RWPE1 (cell line): ENCODE data around the gene EDDM3A.
"Not testable (repeated sequence)": the region's sequence is repeated elsewhere in the genome, so short reads cannot be mapped to it uniquely, and the experiment has no call there.

ENCODE experiments used
- CTCF ChIA-PET: fragments of 350-600 bp; sonication (Branson Sonifier 250); formaldehyde crosslinking; extraction: SDS; loops from one replicate; lab custom pipeline; 2021; lab: Yijun Ruan, JAX
- POLR2A ChIA-PET: fragments of 400-600 bp; formaldehyde crosslinking; extraction: SDS; loops from one replicate; lab custom pipeline; 2020; ENCODE audit warnings: antibody characterized with exemption; ENCODE audit not compliant: low non-redundant PET; lab: Yijun Ruan, JAX
- DNase-seq: peaks from one replicate; pipeline ENCODE4 v3.0.0; 2012; ENCODE audit warnings: low spot score
- H3K27ac ChIP-seq: fragments of 450-650 bp; 2 replicates; pipeline ENCODE4 v1.5.1; 2017
- TF ChIP-seq, protein P1 (sequence below): fragments of 450-650 bp; conservative IDR thresholded peaks from 2 replicates; pipeline ENCODE4 v1.5.1; 2017; ENCODE audit warnings: low read depth, mild to moderate bottlenecking

EDDM3A gene

DNA sequence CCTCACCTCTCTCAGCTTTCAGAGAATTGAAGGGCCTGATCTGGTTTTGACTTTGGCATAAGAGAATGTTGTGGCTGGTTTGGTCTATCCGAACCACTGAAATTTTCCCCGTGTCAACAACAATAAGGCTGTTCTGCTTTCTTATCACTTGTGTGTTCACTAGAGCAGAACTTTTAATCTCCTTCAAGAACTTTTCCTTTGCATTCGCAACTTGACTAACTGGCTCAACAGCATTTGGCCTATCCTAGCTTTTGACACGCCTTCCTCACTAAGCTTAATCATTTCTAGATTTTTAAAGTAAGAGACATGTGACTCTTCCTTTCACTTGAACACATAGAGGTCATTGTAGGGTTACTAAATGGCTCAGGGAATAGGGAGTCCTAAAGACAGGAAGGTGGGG lies 25.9 kb upstream of the EDDM3A start:
- ChIA-PET CTCF (no interaction called here), POLR2A (no interaction called here)
- TF ChIP-seq, protein P1, sequence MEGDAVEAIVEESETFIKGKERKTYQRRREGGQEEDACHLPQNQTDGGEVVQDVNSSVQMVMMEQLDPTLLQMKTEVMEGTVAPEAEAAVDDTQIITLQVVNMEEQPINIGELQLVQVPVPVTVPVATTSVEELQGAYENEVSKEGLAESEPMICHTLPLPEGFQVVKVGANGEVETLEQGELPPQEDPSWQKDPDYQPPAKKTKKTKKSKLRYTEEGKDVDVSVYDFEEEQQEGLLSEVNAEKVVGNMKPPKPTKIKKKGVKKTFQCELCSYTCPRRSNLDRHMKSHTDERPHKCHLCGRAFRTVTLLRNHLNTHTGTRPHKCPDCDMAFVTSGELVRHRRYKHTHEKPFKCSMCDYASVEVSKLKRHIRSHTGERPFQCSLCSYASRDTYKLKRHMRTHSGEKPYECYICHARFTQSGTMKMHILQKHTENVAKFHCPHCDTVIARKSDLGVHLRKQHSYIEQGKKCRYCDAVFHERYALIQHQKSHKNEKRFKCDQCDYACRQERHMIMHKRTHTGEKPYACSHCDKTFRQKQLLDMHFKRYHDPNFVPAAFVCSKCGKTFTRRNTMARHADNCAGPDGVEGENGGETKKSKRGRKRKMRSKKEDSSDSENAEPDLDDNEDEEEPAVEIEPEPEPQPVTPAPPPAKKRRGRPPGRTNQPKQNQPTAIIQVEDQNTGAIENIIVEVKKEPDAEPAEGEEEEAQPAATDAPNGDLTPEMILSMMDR = no peak
- DNase-seq = no peak
- H3K27ac ChIP-seq = no peak overlapping the region

DNA sequence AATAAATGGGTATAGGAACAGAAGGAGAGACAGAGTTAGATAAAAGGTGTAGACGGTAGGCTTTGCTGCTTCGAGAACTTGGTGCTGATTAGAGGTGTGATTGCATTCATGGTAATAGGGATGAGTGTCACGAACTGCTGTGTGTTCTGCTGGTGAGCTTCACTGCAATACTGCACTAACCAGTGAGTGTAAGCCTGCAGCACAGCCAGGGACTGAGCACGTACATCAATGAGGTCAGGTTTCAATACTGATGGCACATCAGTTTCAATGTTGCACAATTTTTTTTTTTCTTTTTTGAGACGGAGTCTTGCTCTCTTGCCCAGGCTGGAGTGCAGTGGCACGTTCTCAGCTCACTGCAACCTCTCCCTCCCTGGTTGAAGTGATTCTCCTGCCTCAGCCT lies 24.9 kb upstream of the EDDM3A start:
- H3K27ac ChIP-seq = no peak overlapping the region
- POLR2A ChIA-PET = no interaction called here
- CTCF ChIA-PET = no interaction called here
- no peak for DNase-seq
- TF ChIP-seq, protein P1 = no peak

DNA sequence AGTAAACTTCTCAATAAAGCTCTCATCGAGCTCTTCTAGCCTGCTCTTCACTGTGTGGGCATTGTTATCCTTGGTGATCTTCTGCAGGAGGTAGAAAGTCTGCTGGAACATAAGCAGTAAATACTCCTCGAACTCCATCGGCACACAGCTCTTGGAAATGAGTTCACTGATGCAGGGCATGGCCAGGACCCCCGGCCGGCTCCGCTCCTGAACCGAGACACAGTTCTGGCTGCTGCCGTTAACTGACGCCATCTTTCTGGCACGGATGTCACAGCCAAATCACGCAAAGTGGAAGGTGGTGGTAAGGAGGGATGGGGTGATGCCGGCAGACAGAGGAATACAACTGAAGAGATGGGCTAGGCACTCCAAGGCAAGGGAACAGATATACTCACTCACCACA lies 23.7 kb upstream of the EDDM3A start:
- DNase-seq = no peak
- ChIA-PET POLR2A (no interaction called here), CTCF (no interaction called here)
- no peak overlapping the region for H3K27ac ChIP-seq
- TF ChIP-seq, protein P1 = no peak

DNA sequence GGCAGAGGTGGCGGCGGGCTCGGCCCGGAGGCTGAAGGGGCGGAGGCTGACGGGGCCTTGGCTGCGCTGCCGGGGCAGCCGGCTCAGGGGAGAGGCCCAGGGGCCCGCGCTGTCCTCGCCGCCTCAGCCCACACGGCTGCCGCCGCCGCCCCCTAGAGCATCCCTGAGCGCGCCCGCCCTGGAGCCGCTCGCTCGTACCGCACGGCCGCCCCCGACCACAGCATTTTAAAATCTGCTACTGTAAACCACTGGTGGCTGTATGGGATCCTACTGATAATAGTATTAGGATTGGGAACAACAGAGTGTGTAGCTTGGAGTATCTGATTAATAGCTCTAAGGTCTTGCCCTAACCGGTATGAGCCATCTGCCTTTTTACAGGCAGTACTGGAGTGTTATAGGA lies 22.2 kb upstream of the EDDM3A start:
- no peak overlapping the region for H3K27ac ChIP-seq
- no peak for DNase-seq
- POLR2A ChIA-PET = no interaction called here
- CTCF ChIA-PET = no interaction called here
- TF ChIP-seq, protein P1 = no peak

DNA sequence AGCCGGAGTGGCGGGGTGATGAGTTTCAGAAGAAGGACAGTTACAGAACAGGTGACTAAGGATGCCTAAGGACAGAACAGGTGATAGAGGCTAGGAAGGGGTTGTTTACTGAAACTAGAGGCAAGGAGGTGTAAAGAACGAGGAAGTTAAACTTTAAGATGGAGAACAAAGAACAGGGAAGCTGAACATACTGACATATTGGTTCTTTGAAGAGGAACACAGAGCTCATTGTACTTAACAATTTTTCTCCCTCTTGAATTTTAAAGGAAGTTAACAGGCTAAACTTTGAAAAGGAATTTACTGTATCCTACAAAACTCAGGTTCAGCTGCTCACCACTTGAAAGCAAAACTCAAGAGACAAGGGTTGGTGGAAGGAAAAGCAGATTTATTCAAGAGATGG lies 19.6 kb upstream of the EDDM3A start:
- CTCF ChIA-PET, H3K27ac ChIP-seq, DNase-seq, POLR2A ChIA-PET: not testable (repeated sequence)

DNA sequence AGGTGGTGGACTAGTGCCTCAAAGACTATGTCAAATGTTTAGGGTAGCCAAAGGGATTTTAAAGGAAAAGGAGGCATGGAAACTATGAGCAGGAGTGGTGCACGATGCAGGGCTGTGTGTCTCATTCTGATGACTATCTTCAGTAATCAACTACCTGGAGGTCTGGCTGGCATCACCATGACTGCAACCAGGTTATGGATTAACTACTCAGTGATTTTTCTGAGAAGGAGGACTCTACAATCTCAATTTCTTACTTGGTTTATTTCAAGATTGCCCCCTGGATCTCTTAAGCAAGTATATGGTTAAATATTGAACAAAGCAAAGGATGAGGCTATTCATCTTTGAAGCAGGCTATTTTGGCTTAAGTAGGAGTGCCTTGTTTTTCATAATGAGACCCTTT lies 19.2 kb upstream of the EDDM3A start:
- TF ChIP-seq, protein P1 = no peak
- CTCF ChIA-PET = no interaction called here
- DNase-seq = no peak
- H3K27ac ChIP-seq = no peak overlapping the region
- POLR2A ChIA-PET = no interaction called here

DNA sequence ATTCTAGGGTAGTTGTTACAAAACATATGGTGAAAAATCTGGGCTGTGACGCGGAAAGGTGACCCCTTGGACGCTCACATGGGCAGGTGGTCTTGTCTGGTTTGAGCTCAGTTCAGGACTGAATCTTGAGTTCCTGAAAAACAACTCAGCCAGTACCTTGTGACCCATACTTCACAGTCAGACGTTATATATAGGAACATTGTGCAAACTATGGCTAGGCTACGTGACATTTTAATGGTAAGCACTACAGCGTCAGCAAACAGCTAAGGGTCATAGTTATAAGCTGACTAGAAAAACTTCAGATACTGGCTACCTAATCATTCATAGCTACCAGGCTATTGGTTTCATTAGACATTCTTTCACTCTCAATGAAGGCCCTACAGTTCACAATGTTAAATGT lies 14.8 kb upstream of the EDDM3A start:
- no peak for DNase-seq
- no peak overlapping the region for H3K27ac ChIP-seq
- CTCF ChIA-PET = interaction anchor here (0.6 kb wide), 2 partner anchors 90 to 437 kb away, joined by 3 to 4 read pairs; no protein-coding TSS in a partner anchor
- TF ChIP-seq, protein P1 = no peak
- POLR2A ChIA-PET = no interaction called here
